Gastrocnemius medialis (tissue), 4 donors: ENCODE measurements around the gene ASIC3. TPM values are rescaled to one million over a fixed set of nuclear protein-coding genes. Genes with fewer than 3 reads are reported as not detected.

Source experiments
- ATAC-seq, 2 donors: fragments of 150-250 bp; one replicate each; pipeline ENCODE4 v1.9.1; 2016
- DNase-seq, 2 donors: peaks; one replicate each; pipeline ENCODE4 v3.0.0-alpha.2; 2019
- H3K27ac ChIP-seq, 4 donors: fragments of 200-600 bp; sonication (generic); 1 replicate in 1 of 4; 2 replicates in 3 of 4; pipeline ENCODE4 v1.5.1; 2016 to 2018; ENCODE audit warnings: mild to moderate bottlenecking in 2 of 4, moderate library complexity in 1 of 4
- H3K27me3 ChIP-seq, 3 donors: fragments of 200-600 bp; sonication (generic) in 2 of 3; 1 replicate in 1 of 3; 2 replicates in 2 of 3; pipeline versions ENCODE4 v1.5.1 to v1.6.0; 2016 to 2019; ENCODE audit warnings: mild to moderate bottlenecking in 1 of 3, moderate library complexity in 1 of 3
- H3K36me3 ChIP-seq, 2 donors: fragments of 200-600 bp; sonication (generic) in 1 of 2; one replicate each; pipeline ENCODE4 v1.5.1; 2017 to 2018
- H3K4me1 ChIP-seq, 2 donors: fragments of 200-600 bp; sonication (generic) in 1 of 2; one replicate each; pipeline ENCODE4 v1.5.1; 2016 to 2017; ENCODE audit warnings: mild to moderate bottlenecking in 2 of 2
- H3K4me3 ChIP-seq, 4 donors: fragments of 200-600 bp; sonication (generic) in 3 of 4; 1 replicate in 1 of 4; 2 replicates in 3 of 4; pipeline ENCODE4 v1.5.1; 2016 to 2019; ENCODE audit warnings: mild to moderate bottlenecking in 2 of 4
- H3K9me3 ChIP-seq, 3 donors: fragments of 200-600 bp; sonication (generic) in 2 of 3; 1 replicate in 1 of 3; 2 replicates in 2 of 3; pipeline ENCODE4 v1.5.1; 2016 to 2019
- CTCF ChIP-seq, 5 experiments: fragments of 450-650 bp in 3 of 5; fragments of 200-600 bp in 2 of 5; sonication (generic) in 2 of 5; IDR thresholded peaks in 4 of 5; conservative IDR thresholded peaks in 1 of 5; 1 replicate in 4 of 5; 2 replicates in 1 of 5; pipeline ENCODE4 v1.5.1; 2016 to 2019; ENCODE audit warnings: antibody characterized with exemption in 5 of 5, mild to moderate bottlenecking in 3 of 5, moderate library complexity in 3 of 5
- POLR2A ChIP-seq, 2 donors: fragments of 450-650 bp; IDR thresholded peaks; one replicate each; pipeline ENCODE4 v1.6.1; 2017; ENCODE audit warnings: antibody characterized with exemption in 2 of 2, mild to moderate bottlenecking in 2 of 2, moderate library complexity in 2 of 2
- in situ Hi-C, 4 donors: fragments of 200-750 bp; cut with MboI; loops; one replicate each; pipeline versions ENCODE4 v1.15.0 to v1.8.0; 2017; ENCODE audit warnings: low sequenced_read_pairs in 4 of 4
- intact Hi-C: fragments of 100-400 bp; cut with DNase I; formaldehyde crosslinking; loops from one replicate; pipeline ENCODE4 v1.15.1; 2023; ENCODE audit warnings: low total_unique reads
- total RNA-seq, 4 donors: library from RNA; depleted of rRNA; stranded (reverse); fragments of >200 nt; gene quantifications; one replicate each; pipeline versions ENCODE4 v1.1.0 to v1.2.3, GENCODE V29; 2016

Gene ASIC3
- total RNA-seq, 4 donors from 2014 or later = 0.72 to 11.0 (median 2.5) TPM

DNA sequence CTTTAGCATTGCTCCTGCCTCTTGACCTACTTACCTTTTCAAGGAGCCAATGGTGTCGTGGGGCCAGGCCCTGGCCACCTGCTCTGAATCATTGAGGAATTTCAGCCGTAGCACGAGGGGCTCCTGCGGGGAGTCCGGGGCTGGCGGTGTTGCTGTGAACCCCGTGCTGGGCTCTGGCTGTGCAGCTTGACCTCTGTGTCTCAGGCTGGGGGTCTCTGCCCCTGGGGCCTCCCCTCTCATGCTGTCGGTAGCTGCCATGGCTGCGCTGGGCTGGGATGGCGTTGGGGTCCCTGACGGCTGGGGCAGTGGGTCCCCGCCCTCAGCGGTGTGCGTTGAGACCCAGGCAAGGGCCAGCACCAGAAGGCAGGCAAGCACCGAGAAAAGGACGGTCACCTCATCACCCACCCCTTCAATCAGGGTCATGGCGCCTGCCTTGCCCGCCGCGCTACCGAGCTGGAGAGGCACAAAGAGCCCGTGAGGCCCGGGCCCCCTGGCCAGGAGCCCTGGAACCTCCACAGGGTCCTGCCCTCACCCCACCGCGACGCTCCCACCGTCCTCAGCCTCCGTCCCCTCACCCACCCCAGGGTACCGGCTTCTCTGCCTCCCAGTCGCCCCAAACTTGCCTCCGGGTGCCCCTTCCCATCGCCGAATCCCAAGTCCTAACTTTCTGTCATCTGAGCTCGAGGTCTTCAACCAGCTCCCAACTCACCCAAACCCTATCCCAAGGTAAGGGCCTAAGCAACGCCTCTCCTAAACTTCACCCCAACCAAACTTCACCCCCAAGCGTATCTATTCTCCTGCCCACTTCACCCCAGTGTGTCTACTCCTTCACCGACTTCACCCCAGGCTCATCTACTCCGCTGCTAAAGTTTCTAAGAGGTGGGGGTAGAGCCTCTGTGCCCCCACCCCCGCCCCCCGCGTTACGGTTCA lies 34.1 kb downstream of the ASIC3 start:
- ATAC-seq = no peak
- Histone ChIP-seq H3K9me3 (no peaks in the 10 kb centered on the region), H3K4me3 (peak overlapping the region; percentile 96 to 99 (median 98)), H3K36me3 (no peaks in the 10 kb centered on the region), H3K27ac (peak overlapping the region; percentile 90 to 99 (median 94)), H3K4me1 (peaks cover 34 to 50% of the 10 kb centered on the region in 2 donors), H3K27me3 (no peaks in the 10 kb centered on the region)
- intact Hi-C loops = loop anchor here (5.0 to 10.0 kb wide), 4 partner anchors 105 to 1382 kb away; partner anchors contain the start of genes ASB10 and SMARCD3
- in situ Hi-C loops = no loop called here
- no peak for DNase-seq
- TF ChIP-seq CTCF (IDR thresholded peaks at IDR 0.05 in 4 of 5, conservative IDR thresholded peaks at IDR 0.05 in 1 of 5) = no peak
- no peak for TF ChIP-seq POLR2A (IDR thresholded peaks at IDR 0.05)

- no peaks in the 10 kb centered on the region for H3K9me3 ChIP-seq
- no peaks in the 10 kb centered on the region for H3K27me3 ChIP-seq
- H3K27ac ChIP-seq = peak within 1 kb of the TSS; percentile 90 to 99 (median 94)
- peak; percentile 75 to 84 for TF ChIP-seq POLR2A (IDR thresholded peaks at IDR 0.05)
- no peak for TF ChIP-seq CTCF (IDR thresholded peaks at IDR 0.05 in 4 of 5, conservative IDR thresholded peaks at IDR 0.05 in 1 of 5)
- in situ Hi-C loops (no loop called here), intact Hi-C loops (loop anchor here (5.0 to 10.0 kb wide), 4 partner anchors 104 to 1382 kb away; partner anchors contain the start of genes ASB10 and SMARCD3)
- no peaks in the 10 kb centered on the region for H3K36me3 ChIP-seq
- DNase-seq (peak; percentile 66 to 71), ATAC-seq (peak; percentile 27 to 36)
- H3K4me1 ChIP-seq = peaks cover 41 to 54% of the 10 kb centered on the region in 2 donors
- H3K4me3 ChIP-seq = peak within 1 kb of the TSS; percentile 70 to 99 (median 92)
Measured at GRCh38 chr7:151083071-151083823, 34.9 kb downstream of the ASIC3 start, which contains the start of gene TMUB1. TMUB1 (minus strand) TSS chr7:151083493; CDS start chr7:151082563, 930 bp downstream.

DNA sequence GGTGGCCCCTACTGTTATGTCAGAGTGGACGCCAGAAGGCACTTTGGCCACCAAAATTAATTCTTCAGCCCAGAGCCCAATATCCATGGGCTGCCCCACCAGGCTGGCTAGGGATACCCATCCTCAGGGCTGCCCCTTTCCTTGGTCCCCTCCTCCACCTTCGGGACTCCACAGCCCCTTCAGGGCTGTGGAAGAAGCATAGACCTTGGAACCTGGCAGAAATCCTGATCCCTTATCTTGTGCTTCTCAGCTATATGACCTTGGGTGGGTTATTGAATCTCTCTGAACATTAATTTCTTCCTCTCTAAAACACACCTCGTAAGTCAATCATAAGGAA lies 35.5 kb downstream of the ASIC3 start:
- H3K27ac ChIP-seq = peak overlapping the region; percentile 90 to 99 (median 94)
- ATAC-seq = no peak

More for the DNA sequence above, 35.5 kb downstream of the ASIC3 start:
- intact Hi-C loops = loop anchor here (5.0 to 10.0 kb wide), 4 partner anchors 104 to 1381 kb away; partner anchors contain the start of genes ASB10 and SMARCD3
- Histone ChIP-seq H3K27me3 (no peaks in the 10 kb centered on the region), H3K4me1 (peaks cover 41 to 54% of the 10 kb centered on the region in 2 donors), H3K4me3 (peak overlapping the region; percentile 70 to 99 (median 92)), H3K36me3 (no peaks in the 10 kb centered on the region), H3K9me3 (no peaks in the 10 kb centered on the region)
- no peak for TF ChIP-seq POLR2A (IDR thresholded peaks at IDR 0.05)
- TF ChIP-seq CTCF (IDR thresholded peaks at IDR 0.05 in 4 of 5, conservative IDR thresholded peaks at IDR 0.05 in 1 of 5) = no peak
- DNase-seq = no peak
- in situ Hi-C loops = no loop called here
